Upper lobe of left lung (tissue), 6 donors: ENCODE data around the gene RECK. TPM values are rescaled to one million over a fixed set of nuclear protein-coding genes. Genes with fewer than 3 reads are reported as not detected.
A peak's percentile ranks its signal among the peaks of the same experiment; 100 is the strongest.

Experiments
- ATAC-seq, 2 donors: fragments of 200-7000 bp; cut with Tn5 transposase; one replicate each; pipeline ENCODE4 v1.9.1; 2022; ENCODE audit warnings: mild to moderate bottlenecking in 2 of 2, moderate library complexity in 2 of 2; ENCODE audit not compliant: low FRiP score in 2 of 2
- DNase-seq, 2 donors: peaks; one replicate each; pipeline ENCODE4 v3.0.0-alpha.2; 2019 to 2020
- H3K27ac ChIP-seq, 4 donors: fragments of 200-600 bp; sonication (generic); one replicate each; pipeline ENCODE4 v1.5.1; 2016 to 2019
- H3K27me3 ChIP-seq, 4 donors: fragments of 200-600 bp; sonication (generic); one replicate each; pipeline ENCODE4 v1.5.1; 2017 to 2019
- H3K36me3 ChIP-seq, 4 donors: fragments of 200-600 bp; sonication (generic); one replicate each; pipeline ENCODE4 v1.5.1; 2016 to 2019
- H3K4me1 ChIP-seq, 4 donors: fragments of 200-600 bp; sonication (generic); one replicate each; pipeline ENCODE4 v1.5.1; 2018 to 2019
- H3K4me3 ChIP-seq, 4 donors: fragments of 200-600 bp; sonication (generic); one replicate each; pipeline ENCODE4 v1.5.1; 2017 to 2019; ENCODE audit warnings: mild to moderate bottlenecking in 2 of 4, moderate library complexity in 1 of 4
- H3K9me3 ChIP-seq, 4 donors: fragments of 200-600 bp; sonication (generic); one replicate each; pipeline ENCODE4 v1.5.1; 2018 to 2019
- CTCF ChIP-seq, 6 experiments: fragments of 450-650 bp in 4 of 6; fragments of 200-600 bp in 2 of 6; sonication (generic) in 2 of 6; IDR thresholded peaks; one replicate each; pipeline ENCODE4 v1.5.1; 2016 to 2019; ENCODE audit warnings: antibody characterized with exemption in 6 of 6
- EP300 ChIP-seq, 4 donors: sonication (generic); formaldehyde crosslinking; IDR thresholded peaks; one replicate each; pipeline ENCODE4 v1.5.1; 2017; ENCODE audit warnings: antibody characterized with exemption in 4 of 4, control low read depth in 2 of 4
- POLR2A ChIP-seq, 4 donors: fragments of 450-650 bp; IDR thresholded peaks; one replicate each; pipeline ENCODE4 v1.5.1; 2016 to 2017; ENCODE audit warnings: antibody characterized with exemption in 4 of 4, mild to moderate bottlenecking in 2 of 4
- POLR2AphosphoS5 ChIP-seq, 2 donors: sonication (generic); formaldehyde crosslinking; IDR thresholded peaks; one replicate each; pipeline ENCODE4 v1.5.1; 2017; ENCODE audit warnings: antibody characterized with exemption in 2 of 2
- WGBS, 2 donors: methylation state at CpG; one replicate each; pipeline ENCODE4 v1.1.5; 2017 to 2018; 5-methylcytosine and 5-hydroxymethylcytosine counted together
- total RNA-seq, 6 donors: library from RNA; depleted of rRNA in 4 of 6; stranded (reverse); fragments of >200 nt in 4 of 6; gene quantifications; one replicate each; pipeline versions ENCODE4 v1.1.0 to v1.2.1, GENCODE V29; 2016 to 2021
- donor health status: DM: no; HTN: no; CAD: no; lungs with moderate emphysema.
- donor health status: DM: no; HTN: yes; CAD: no; lungs with severe emphysema.

RECK gene
- total RNA-seq, 6 donors from 2014 or later, result 8.4 to 17.6 (median 11.0) TPM

- peaks cover 0 to 30% (median 0%) of the 10 kb centered on the region in 4 donors for H3K36me3 ChIP-seq
- ATAC-seq (no peak), DNase-seq (no peak)
- TF ChIP-seq EP300 (IDR thresholded peaks at IDR 0.05) (no peak), POLR2A (IDR thresholded peaks at IDR 0.05) (no peak), CTCF (IDR thresholded peaks at IDR 0.05) (no peak), POLR2AphosphoS5 (IDR thresholded peaks at IDR 0.05) (no peak)
- WGBS, 2 donors, result 87 to 95% methylated on average over 2 of the region's 2 CpGs
- H3K4me3 ChIP-seq, result no peak overlapping the region
- H3K4me1 ChIP-seq, result peaks cover 6 to 9% (median 8%) of the 10 kb centered on the region in 4 donors
- no peaks in the 10 kb centered on the region for H3K27me3 ChIP-seq
- H3K27ac ChIP-seq, result no peak overlapping the region
- no peaks in the 10 kb centered on the region for H3K9me3 ChIP-seq
Observed at GRCh38 chr9:36118201-36118600, 81.5 kb downstream of the RECK start.

GRCh38 chr9:36118706-36119105 lies 82.0 kb downstream of the RECK start:
- Histone ChIP-seq H3K27me3 (no peaks in the 10 kb centered on the region), H3K4me3 (no peak overlapping the region), H3K36me3 (peaks cover 0 to 33% (median 0%) of the 10 kb centered on the region in 4 donors), H3K9me3 (no peaks in the 10 kb centered on the region), H3K27ac (no peak overlapping the region), H3K4me1 (peaks cover 6 to 9% (median 8%) of the 10 kb centered on the region in 4 donors)
- ATAC-seq, result peak in 1 of 2 donors; percentile 66
- DNase-seq, result peak in 1 of 2 donors; percentile 81
- 37 to 63% methylated on average over 4 to 15 of the region's 15 CpGs for whole genome bisulfite sequencing, 2 donors
- TF ChIP-seq POLR2AphosphoS5 (IDR thresholded peaks at IDR 0.05), result no peak
- no peak for TF ChIP-seq POLR2A (IDR thresholded peaks at IDR 0.05)
- no peak for TF ChIP-seq CTCF (IDR thresholded peaks at IDR 0.05)
- TF ChIP-seq EP300 (IDR thresholded peaks at IDR 0.05), result no peak

DNA sequence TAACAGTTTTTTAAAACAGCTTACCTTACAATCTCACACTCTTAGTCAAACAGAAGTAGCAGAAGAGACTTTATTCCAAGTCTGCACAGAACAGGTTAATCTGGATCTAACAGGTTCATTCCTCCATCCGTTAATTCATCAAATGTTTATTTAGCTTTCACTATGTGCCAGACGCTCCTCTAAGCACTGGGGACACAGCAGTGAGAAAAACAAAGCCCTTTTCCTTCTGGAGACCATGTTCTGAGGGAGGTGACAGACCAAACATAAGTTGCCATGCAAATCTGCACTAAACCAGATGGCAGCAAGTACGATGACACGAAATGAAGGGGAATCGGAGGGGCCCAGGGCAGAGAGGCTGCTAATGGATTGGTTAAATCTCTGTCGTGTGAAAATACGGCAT lies 82.8 kb downstream of the RECK start:
- Histone ChIP-seq H3K36me3 (peaks cover 0 to 33% (median 0%) of the 10 kb centered on the region in 4 donors), H3K4me1 (peaks cover 6 to 9% (median 8%) of the 10 kb centered on the region in 4 donors), H3K27me3 (no peaks in the 10 kb centered on the region), H3K4me3 (no peak overlapping the region), H3K9me3 (no peaks in the 10 kb centered on the region), H3K27ac (no peak overlapping the region)
- 49 to 58% methylated on average over 7 of the region's 7 CpGs for WGBS, 2 donors
- TF ChIP-seq POLR2A (IDR thresholded peaks at IDR 0.05) (no peak), EP300 (IDR thresholded peaks at IDR 0.05) (no peak), POLR2AphosphoS5 (IDR thresholded peaks at IDR 0.05) (no peak), CTCF (IDR thresholded peaks at IDR 0.05) (no peak)
- ATAC-seq, result no peak
- no peak for DNase-seq

GRCh38 chr9:36120705-36121104 lies 84.0 kb downstream of the RECK start:
- Histone ChIP-seq H3K27me3 (no peaks in the 10 kb centered on the region), H3K9me3 (no peaks in the 10 kb centered on the region), H3K27ac (no peak overlapping the region), H3K4me1 (peaks cover 6 to 9% (median 8%) of the 10 kb centered on the region in 4 donors), H3K4me3 (no peak overlapping the region), H3K36me3 (peaks cover 0 to 33% (median 0%) of the 10 kb centered on the region in 4 donors)
- DNase-seq (no peak), ATAC-seq (no peak)
- WGBS, 2 donors, result 76 to 94% methylated on average over 4 of the region's 4 CpGs
- no peak for TF ChIP-seq POLR2A (IDR thresholded peaks at IDR 0.05)
- TF ChIP-seq CTCF (IDR thresholded peaks at IDR 0.05), result no peak
- TF ChIP-seq POLR2AphosphoS5 (IDR thresholded peaks at IDR 0.05), result no peak
- TF ChIP-seq EP300 (IDR thresholded peaks at IDR 0.05), result no peak

GRCh38 chr9:36121971-36122370 lies 85.3 kb downstream of the RECK start:
- ATAC-seq (no peak), DNase-seq (no peak)
- H3K27ac ChIP-seq, result no peak overlapping the region
- no peaks in the 10 kb centered on the region for H3K27me3 ChIP-seq
- H3K36me3 ChIP-seq, result peaks cover 0 to 31% (median 0%) of the 10 kb centered on the region in 4 donors
- TF ChIP-seq EP300 (IDR thresholded peaks at IDR 0.05), result no peak
- TF ChIP-seq POLR2A (IDR thresholded peaks at IDR 0.05), result no peak
- no peak for TF ChIP-seq CTCF (IDR thresholded peaks at IDR 0.05)
- TF ChIP-seq POLR2AphosphoS5 (IDR thresholded peaks at IDR 0.05), result no peak
- peaks cover 6 to 9% (median 8%) of the 10 kb centered on the region in 4 donors for H3K4me1 ChIP-seq
- no peak overlapping the region for H3K4me3 ChIP-seq
- 83 to 85% methylated on average over 6 to 7 of the region's 7 CpGs for WGBS, 2 donors
- H3K9me3 ChIP-seq, result no peaks in the 10 kb centered on the region
